ENCODE data around the gene NAV3.

NAV3 gene

DNA sequence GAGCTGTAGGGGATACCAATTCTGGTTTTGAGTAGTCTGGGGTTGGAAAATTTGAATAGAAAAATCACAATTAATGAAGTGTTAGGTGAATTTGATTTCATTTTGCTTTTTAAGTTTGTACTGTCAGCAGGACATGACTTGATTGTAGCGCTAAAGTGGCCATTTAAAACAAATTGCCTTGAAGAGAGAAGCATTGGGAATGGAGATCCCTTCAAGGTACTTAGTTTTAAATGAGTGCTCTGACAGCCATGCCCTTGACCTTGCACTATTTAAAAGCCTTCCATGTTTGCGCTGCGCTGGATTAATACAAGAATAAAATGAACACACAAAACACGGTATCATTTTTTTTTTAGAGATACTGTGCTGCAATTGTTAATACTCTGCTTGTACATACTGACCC lies 345.9 kb downstream of the NAV3 start:
- no peak for DNase-seq (ENCODE audit: extremely low read depth in 1 of 2, low read depth in 1 of 2)

DNA sequence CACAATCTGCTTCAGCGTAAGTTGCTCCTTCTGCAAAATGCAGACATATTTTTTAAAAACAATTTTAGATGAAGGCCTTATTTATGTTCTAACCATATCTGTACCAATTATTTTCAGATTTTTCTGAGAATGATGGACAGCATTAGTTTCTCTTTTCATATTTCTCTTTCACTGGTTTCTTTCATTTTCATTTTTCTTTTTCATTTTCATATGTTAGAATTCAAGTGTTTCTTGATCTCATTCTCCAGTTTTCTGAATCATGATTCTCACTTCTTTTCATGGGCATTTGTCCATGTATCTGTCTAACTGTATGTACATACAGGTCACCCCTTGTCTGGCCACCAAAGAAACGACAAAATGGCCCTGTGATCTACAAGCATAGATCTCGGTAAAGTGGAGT lies 346.6 kb downstream of the NAV3 start:
- DNase-seq (ENCODE audit: extremely low read depth in 1 of 2, low read depth in 1 of 2), result no peak

DNA sequence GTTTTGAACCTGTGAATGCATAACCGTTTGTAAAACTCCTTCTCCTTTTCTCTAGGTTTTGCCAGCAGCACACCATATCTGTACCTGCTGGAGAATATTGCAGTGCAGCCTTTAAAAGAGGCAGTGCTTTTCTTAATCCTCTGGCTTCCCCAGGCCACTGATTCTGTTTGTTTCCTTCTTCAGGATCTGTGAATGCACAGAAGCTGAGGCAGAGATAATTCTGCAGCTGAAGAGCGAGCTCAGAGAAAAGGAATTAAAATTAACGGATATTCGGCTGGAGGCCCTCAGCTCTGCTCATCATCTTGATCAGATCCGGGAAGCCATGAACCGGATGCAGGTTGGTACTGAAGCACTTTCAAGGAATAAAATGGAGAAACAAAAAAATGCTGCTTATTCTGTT lies 348.7 kb downstream of the NAV3 start:
- no peak for DNase-seq (ENCODE audit: extremely low read depth in 1 of 2, low read depth in 1 of 2)

- DNase-seq (ENCODE audit: extremely low read depth in 1 of 2, low read depth in 1 of 2), result no peak
These were observed 351.0 kb downstream of the NAV3 start for GRCh38 chr12:78181544-78182162.

GRCh38 chr12:78183824-78184223 lies 353.1 kb downstream of the NAV3 start:
- no peak for DNase-seq (ENCODE audit: extremely low read depth in 1 of 2, low read depth in 1 of 2)

DNA sequence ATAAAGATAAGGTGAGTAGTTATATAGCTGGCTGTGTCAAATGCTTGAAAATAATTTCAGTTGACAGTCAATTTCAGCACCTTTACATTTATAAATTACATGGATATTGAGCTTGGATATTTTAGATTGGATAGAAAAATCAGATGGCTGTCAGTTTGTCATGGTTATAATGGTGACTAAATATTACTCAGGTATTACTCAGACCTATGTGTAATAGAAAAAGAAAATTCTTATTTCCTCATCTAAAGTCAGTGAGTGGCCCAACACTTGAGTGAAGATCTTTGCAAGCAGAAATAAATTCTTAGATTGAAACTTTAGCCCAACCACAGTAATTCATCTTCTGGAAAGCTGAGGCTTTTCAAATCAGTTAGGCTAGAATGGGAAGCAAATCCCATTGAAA lies 354.4 kb downstream of the NAV3 start:
- no peak for DNase-seq (ENCODE audit: extremely low read depth in 1 of 2, low read depth in 1 of 2)

DNA sequence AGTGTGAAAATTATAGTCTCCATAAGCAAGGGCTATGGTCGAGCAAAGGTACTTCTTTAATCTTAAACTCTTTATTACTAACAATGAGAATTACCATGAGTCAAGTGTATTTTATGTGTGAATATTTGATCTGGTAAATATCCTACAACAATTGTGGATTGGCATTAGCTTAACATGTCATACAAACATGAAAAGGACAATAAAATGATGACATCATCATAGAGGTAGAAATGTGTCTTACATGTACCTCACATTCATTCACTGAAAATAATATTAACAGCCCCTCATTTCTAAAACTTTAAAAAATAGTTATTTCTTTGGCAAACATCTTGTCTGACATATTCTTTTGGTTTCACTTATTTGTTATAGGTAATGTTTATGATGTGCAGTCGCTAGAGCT lies 355.0 kb downstream of the NAV3 start:
- no peak for DNase-seq (ENCODE audit: extremely low read depth in 1 of 2, low read depth in 1 of 2)

GRCh38 chr12:78186670-78187069 lies 356.0 kb downstream of the NAV3 start:
- no peak for DNase-seq (ENCODE audit: extremely low read depth in 1 of 2, low read depth in 1 of 2)

DNA sequence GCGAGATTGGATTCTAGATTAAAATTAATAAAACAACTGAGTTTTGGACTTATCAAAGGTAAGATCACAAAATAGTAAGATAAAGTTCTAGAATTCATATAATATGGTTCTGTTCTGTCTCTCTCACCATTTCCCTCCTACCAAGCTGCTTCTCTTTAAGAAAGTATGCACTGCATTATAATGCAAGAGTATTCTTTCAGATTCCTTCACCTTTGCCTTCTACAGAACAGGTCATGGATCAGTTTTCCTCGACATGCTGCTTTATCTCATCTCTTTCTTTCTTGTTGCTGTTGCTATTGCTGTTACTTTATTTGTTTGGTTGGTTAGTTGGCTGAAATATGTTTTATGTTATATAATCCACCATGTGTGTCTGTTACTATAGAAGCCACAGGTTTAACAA lies 357.0 kb downstream of the NAV3 start:
- DNase-seq (ENCODE audit: extremely low read depth in 1 of 2, low read depth in 1 of 2), result no peak

DNA sequence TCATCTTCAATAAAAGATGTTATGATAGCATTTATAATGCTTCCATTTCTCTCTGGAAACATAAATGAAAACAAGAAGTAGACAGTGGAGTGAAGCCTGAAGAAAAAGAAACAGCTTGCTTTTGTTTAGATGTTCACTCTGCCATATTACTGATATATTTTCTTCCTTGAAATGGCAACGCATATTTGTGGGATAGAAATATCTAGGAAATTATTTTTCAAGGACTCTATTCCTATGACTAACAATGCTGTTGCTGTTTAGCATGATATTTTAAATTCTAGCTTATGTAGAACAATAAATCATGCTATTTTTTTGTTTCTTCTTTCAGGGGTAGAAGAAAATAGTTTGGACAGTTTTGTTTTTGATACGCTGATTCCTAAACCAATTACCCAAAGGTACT lies 359.0 kb downstream of the NAV3 start:
- DNase-seq (ENCODE audit: extremely low read depth in 1 of 2, low read depth in 1 of 2), result no peak

DNA sequence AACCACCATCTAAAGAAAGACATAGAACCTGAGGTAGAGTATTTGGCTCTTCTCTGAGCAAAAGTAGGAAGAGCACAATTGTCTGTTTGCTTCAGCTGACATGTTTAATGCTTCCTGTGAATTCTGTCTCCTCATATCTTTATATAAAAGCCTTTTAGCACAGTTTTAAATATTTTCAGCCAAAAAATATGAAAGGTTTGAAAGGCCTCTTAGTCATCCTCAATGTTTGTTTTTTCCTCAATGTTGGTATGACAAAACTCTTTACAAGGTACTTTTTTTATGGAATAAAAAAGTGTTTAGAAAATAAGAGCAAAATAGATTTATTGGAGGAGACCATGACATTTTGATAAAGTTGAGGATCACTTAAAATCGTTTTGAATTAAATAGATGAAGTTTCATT lies 360.9 kb downstream of the NAV3 start:
- DNase-seq (ENCODE audit: extremely low read depth in 1 of 2, low read depth in 1 of 2), result no peak

DNA sequence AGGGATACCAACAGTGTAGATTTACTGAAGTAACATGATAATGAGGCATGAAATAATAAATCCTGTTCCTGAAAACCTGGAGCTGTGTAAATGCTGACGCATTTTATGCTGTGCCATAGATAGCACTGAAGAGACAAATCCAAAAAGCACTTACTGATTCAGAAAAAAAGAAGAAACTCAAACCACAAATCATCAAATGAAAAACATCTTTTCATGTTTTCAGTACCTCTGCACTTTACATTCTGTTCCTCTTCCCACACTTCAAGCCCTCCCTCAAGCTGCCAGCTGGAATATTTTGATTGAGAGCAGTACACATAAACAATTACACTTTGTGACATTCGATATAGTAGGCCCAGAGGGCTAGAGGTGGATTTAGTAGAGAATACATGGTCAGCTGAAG lies 362.3 kb downstream of the NAV3 start:
- DNase-seq (ENCODE audit: extremely low read depth in 1 of 2, low read depth in 1 of 2), result no peak

- no peak for DNase-seq (ENCODE audit: extremely low read depth in 1 of 2, low read depth in 1 of 2)
These were observed 363.8 kb downstream of the NAV3 start for GRCh38 chr12:78194448-78194847.

GRCh38 chr12:78198896-78199295 lies 368.2 kb downstream of the NAV3 start:
- no peak for DNase-seq (ENCODE audit: extremely low read depth in 1 of 2, low read depth in 1 of 2)

DNA sequence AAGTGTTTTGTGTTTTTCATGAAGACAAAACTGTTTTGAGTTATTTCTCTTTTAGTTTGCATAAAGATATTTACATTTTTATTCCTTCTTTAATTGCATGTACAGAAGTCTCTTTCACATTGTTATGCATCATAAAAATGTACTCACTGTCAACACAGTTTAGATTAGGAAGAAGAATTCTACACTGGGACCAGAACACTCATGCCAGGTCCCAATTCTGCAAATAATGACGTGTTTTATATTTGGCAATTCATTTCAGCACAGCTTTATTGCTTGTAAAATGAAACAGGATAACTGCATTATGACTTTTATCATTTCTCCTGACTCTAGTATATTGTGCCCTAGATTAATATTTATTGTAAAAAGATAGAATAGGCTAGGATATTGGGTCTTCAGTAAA lies 369.2 kb downstream of the NAV3 start:
- no peak for DNase-seq (ENCODE audit: extremely low read depth in 1 of 2, low read depth in 1 of 2)

DNA sequence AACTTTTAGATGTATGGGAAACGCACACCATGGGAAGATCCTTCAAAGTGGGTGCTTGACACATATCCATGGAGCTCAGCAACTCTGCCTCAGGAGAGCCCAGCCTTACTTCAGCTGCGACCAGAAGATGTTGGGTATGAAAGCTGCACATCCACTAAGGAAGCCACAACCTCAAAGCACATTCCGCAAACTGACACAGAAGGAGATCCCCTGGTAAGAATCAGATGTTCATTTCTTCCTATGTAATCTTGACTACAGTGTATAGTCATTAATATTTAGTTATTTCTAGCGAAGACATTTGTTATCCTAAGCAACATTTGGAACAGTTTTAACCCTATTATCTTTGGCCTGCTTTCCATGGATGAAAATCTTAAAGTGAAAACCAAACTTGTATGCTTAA lies 374.2 kb downstream of the NAV3 start:
- no peak for DNase-seq (ENCODE audit: extremely low read depth in 1 of 2, low read depth in 1 of 2)

DNA sequence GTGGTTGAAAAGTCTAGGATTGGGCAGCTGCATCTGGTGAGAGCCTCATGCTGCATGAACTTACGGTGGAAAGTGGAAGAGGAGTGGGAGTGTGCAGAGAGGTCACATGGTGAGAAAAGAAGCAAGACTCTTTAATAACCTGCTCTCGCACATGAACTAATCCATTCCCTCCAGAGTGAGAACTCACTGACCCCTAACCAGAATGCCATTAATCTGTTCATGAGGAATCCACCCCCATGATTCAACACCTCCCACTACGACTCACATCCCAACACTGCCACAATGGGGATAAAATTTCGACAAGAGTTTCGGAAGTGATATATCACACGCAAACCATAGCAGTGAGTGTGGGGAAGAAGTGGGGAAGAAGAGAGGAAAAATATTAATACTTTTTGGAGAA lies 377.4 kb downstream of the NAV3 start:
- DNase-seq (ENCODE audit: extremely low read depth in 1 of 2, low read depth in 1 of 2), result no peak

- DNase-seq (ENCODE audit: extremely low read depth in 1 of 2, low read depth in 1 of 2), result no peak
These were observed 379.3 kb downstream of the NAV3 start for GRCh38 chr12:78209846-78210505.

DNA sequence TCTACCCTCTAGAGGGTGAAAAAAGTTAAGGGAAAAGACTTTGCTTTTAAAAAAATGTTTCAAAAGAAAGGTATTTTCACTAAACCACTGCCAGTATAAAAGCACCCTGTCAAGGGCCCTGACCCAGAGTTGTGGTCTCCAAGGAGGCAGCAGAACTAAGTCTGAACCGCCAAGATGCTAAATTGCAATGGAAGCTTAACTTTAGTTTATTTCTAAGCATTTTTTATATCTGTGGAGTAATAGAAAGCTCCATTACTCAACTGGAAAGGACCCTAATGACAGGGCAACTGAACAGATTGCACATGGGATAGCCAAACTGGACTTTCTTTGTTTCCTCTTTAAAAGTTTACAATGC lies 379.8 kb downstream of the NAV3 start:
- no peak for DNase-seq (ENCODE audit: extremely low read depth in 1 of 2, low read depth in 1 of 2)

- DNase-seq (ENCODE audit: extremely low read depth in 1 of 2, low read depth in 1 of 2), result no peak
These were observed 380.2 kb downstream of the NAV3 start for GRCh38 chr12:78210894-78211302.

GRCh38 chr12:78220811-78221210 lies 390.1 kb downstream of the NAV3 start:
- DNase-seq (ENCODE audit: extremely low read depth in 1 of 2, low read depth in 1 of 2), result no peak

DNA sequence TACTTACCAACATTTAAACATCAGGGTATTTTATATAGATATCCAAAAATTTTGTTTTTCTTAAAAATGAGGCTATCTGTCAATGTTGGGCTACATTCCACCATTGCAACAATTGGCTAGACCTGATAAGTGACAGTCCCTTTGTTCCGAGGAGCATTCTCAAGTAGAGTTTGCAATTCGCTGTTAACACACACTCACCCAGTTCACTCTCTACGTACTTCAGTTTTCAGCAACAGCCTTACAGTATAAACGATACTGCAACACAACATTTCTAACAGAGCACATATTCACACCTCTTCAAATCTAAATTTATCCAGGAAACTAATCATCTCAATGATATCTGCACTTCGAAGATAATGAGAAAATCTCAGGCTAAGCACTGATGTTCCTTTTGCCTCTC lies 393.5 kb downstream of the NAV3 start:
- no peak for DNase-seq (ENCODE audit: extremely low read depth in 1 of 2, low read depth in 1 of 2)

DNA sequence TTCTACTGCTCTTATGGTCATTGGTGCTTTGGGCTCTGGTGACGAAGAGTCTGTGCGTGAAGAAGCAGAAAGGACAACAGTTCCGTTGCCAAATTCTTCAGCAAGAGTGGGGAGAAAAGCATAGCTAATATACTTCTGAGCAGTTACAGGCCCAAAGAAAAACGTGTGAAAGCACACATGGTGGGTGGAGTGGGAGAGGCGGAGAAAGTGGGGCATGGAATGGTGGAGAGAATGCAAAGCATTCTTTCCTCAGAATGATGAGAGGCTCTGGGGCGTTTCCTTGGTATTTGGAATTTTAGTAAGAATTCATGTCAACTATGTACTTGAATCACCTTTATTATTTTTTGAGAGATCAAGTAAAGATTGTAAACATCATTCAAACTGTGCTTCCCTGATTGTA lies 396.1 kb downstream of the NAV3 start:
- DNase-seq (ENCODE audit: extremely low read depth in 1 of 2, low read depth in 1 of 2), result no peak

All from stimulated activated CD8-positive, alpha-beta memory T cell treated with anti-CD3 and anti-CD28 coated beads, Interleukin-7, amount 100 ng/mL, for 48 hours (primary cell).